ENCODE measurements around the gene PDE11A.

- TF ChIP-seq POLR2A (IDR thresholded peaks at IDR 0.05) (no peak), CTCF (IDR thresholded peaks at IDR 0.05) (peak in 2 of 3 experiments; percentile 40 to 54)
Observed at GRCh38 chr2:177983183-177983788, 89.3 kb downstream of the PDE11A start.
